Measurements from ENCODE around the gene PRPF8.

PRPF8 gene

DNA sequence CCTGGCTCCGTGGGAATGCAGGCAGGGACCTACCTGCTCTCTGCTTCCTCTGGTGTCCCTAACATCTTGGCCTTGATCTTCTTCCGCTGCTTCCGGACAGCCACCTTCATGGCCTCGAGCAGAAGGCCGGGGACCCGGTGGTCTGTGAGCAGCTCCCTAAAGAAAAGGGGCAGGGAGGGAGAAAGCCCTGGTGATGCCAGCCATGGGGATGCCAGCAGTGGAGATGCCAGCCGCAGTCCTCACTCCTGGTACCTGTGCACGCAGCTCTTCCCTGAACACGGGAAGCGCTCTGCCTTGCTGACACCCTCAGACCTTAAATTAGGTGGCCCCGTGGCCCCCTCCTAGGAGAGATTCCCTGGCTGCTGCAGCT lies 36.9 kb downstream of the PRPF8 start:
- H3K27me3 Mint-ChIP-seq = no peaks in the 10 kb centered on the region
- no peaks in the 10 kb centered on the region for H3K9me3 Mint-ChIP-seq
- peak overlapping the region; percentile 57 for H3K4me3 Mint-ChIP-seq
- peaks cover 14% of the 10 kb centered on the region for H3K36me3 Mint-ChIP-seq (ENCODE audit: low read depth)
- DNase-seq (no peak), ATAC-seq (no peak)
- H3K27ac Mint-ChIP-seq = no peak overlapping the region
- H3K4me1 Mint-ChIP-seq = peaks cover 40% of the 10 kb centered on the region

GRCh38 chr17:1646199-1646875 lies 38.3 kb downstream of the PRPF8 start:
- Mint-ChIP-seq H3K4me3 (peak overlapping the region; percentile 84), H3K4me1 (peaks cover 40% of the 10 kb centered on the region), H3K9me3 (no peaks in the 10 kb centered on the region), H3K27me3 (no peaks in the 10 kb centered on the region), H3K27ac (no peak overlapping the region), H3K36me3 (ENCODE audit: low read depth) (peaks cover 3% of the 10 kb centered on the region)
- no peak for ATAC-seq
- no peak for DNase-seq

- ATAC-seq = no peak
- no peaks in the 10 kb centered on the region for H3K27me3 Mint-ChIP-seq
- H3K36me3 Mint-ChIP-seq (ENCODE audit: low read depth) = no peaks in the 10 kb centered on the region
- H3K27ac Mint-ChIP-seq = peak within 1 kb of the TSS; percentile 92
- H3K9me3 Mint-ChIP-seq = no peaks in the 10 kb centered on the region
- H3K4me1 Mint-ChIP-seq = peaks cover 37% of the 10 kb centered on the region
- no peak for DNase-seq
- H3K4me3 Mint-ChIP-seq = peak within 1 kb of the TSS; percentile 84
Measured at GRCh38 chr17:1645207-1646171, 39.2 kb downstream of the PRPF8 start, which contains the start of gene SCARF1. SCARF1 (minus strand) TSS chr17:1645732; CDS start chr17:1645697, 35 bp downstream.

DNA sequence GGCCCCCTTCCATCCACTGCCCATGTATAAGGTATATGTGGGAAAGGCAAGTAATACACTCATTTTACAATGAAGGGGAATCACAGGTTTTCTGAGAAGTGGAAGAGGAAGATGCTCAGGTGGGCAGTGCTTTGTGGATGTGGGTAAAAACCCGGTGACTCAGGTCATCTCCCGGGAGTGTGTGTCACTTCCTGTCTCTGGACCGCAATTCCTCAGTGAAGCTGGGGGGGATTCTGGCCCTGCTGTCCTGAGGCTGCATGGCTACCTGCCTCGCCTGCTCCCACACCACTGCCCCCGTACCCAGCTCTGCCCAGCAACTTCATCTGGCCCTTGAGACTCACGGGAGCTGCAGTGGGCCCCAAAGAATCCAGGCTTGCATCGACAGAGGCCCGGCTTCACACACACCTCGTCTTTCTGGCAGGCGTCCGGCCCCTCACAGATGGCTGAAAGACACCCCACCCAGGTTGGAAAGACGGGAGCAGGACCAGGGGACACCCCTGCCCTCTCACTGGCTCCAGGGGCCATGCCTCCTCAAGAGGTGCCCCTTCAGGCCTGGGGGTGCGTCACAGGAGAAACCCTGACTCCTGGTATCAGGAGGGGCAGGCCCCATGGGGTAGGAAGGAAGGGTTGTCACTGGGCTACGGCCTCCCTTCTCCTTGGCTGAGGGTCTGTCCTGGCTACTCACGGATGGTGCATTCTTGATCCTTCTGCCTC lies 40.0 kb downstream of the PRPF8 start:
- Mint-ChIP-seq H3K4me1 (peaks cover 31% of the 10 kb centered on the region), H3K27me3 (no peaks in the 10 kb centered on the region), H3K36me3 (ENCODE audit: low read depth) (no peaks in the 10 kb centered on the region), H3K9me3 (no peaks in the 10 kb centered on the region), H3K27ac (peak overlapping the region; percentile 92), H3K4me3 (peak overlapping the region; percentile 84)
- DNase-seq (peak; percentile 66), ATAC-seq (peak; percentile 20)

DNA sequence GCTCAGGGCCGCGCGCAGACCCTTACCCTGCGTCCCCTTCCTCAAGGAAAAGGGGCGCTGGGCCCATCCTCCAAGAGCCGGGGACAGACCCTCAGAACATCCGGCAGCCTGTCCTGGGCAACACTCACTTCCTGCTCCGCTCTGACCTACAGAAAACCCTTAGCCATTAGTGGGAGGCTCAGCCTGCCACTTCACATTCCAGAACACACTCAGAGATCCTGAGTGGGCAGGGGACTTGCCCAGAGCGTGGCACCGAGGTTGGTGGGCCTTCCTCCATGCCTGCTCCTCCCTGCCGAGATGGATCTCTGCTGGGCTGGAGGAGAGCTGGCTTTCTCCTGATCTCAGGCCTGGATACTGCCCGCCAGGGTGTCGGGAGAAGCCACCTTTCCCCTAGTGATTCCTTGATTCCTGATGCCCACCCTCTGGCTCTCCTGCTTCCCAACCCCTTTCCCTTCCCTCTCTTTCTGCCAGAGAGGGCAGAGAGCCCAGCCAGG lies 40.6 kb downstream of the PRPF8 start:
- peak overlapping the region; percentile 84 for H3K4me3 Mint-ChIP-seq
- H3K36me3 Mint-ChIP-seq (ENCODE audit: low read depth) = no peaks in the 10 kb centered on the region
- DNase-seq (peak; percentile 21), ATAC-seq (no peak)
- H3K27me3 Mint-ChIP-seq = no peaks in the 10 kb centered on the region
- no peaks in the 10 kb centered on the region for H3K9me3 Mint-ChIP-seq
- peak overlapping the region; percentile 92 for H3K27ac Mint-ChIP-seq
- peaks cover 31% of the 10 kb centered on the region for H3K4me1 Mint-ChIP-seq

GRCh38 chr17:1643293-1643998 lies 41.2 kb downstream of the PRPF8 start:
- no peak overlapping the region for H3K27ac Mint-ChIP-seq

DNA sequence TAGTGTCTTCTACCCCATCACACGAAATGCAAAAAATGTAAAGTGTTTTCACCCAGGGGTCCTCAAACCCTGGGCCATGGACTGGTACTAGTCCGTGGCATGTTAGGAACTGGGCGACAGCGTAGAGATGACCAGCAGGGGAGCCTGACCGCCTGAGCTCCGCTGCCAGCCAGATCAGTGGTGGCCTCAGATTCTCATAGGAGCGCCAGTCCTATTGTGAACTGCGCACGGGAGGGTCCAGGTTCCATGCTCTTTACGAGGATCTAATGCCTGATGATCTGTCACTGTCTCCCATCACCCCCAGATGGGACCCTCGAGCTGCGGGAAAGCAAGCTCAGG lies 43.6 kb downstream of the PRPF8 start:
- DNase-seq (no peak), ATAC-seq (no peak)
- Mint-ChIP-seq H3K9me3 (no peaks in the 10 kb centered on the region), H3K4me3 (no peak overlapping the region), H3K27me3 (no peaks in the 10 kb centered on the region), H3K4me1 (peaks cover 21% of the 10 kb centered on the region), H3K27ac (no peak overlapping the region), H3K36me3 (ENCODE audit: low read depth) (no peaks in the 10 kb centered on the region)

More at GRCh38 chr17:1643293-1643998, 41.2 kb downstream of the PRPF8 start:
- Mint-ChIP-seq H3K36me3 (ENCODE audit: low read depth) (no peaks in the 10 kb centered on the region), H3K4me1 (peaks cover 31% of the 10 kb centered on the region), H3K27me3 (no peaks in the 10 kb centered on the region), H3K4me3 (no peak overlapping the region), H3K9me3 (no peaks in the 10 kb centered on the region)
- no peak for ATAC-seq
- peak; percentile 46 for DNase-seq

GRCh38 chr17:1640329-1641064 lies 44.2 kb downstream of the PRPF8 start:
- DNase-seq = no peak
- Mint-ChIP-seq H3K4me3 (no peak overlapping the region), H3K4me1 (peaks cover 16% of the 10 kb centered on the region), H3K27ac (no peak overlapping the region), H3K27me3 (no peaks in the 10 kb centered on the region), H3K36me3 (ENCODE audit: low read depth) (peaks cover 2% of the 10 kb centered on the region), H3K9me3 (no peaks in the 10 kb centered on the region)
- no peak for ATAC-seq

GRCh38 chr17:1639549-1640180 lies 45.0 kb downstream of the PRPF8 start:
- Mint-ChIP-seq H3K27ac (no peak overlapping the region), H3K9me3 (no peaks in the 10 kb centered on the region), H3K27me3 (no peaks in the 10 kb centered on the region), H3K4me1 (peaks cover 8% of the 10 kb centered on the region), H3K4me3 (no peak overlapping the region), H3K36me3 (ENCODE audit: low read depth) (peaks cover 2% of the 10 kb centered on the region)
- DNase-seq (no peak), ATAC-seq (no peak)

DNA sequence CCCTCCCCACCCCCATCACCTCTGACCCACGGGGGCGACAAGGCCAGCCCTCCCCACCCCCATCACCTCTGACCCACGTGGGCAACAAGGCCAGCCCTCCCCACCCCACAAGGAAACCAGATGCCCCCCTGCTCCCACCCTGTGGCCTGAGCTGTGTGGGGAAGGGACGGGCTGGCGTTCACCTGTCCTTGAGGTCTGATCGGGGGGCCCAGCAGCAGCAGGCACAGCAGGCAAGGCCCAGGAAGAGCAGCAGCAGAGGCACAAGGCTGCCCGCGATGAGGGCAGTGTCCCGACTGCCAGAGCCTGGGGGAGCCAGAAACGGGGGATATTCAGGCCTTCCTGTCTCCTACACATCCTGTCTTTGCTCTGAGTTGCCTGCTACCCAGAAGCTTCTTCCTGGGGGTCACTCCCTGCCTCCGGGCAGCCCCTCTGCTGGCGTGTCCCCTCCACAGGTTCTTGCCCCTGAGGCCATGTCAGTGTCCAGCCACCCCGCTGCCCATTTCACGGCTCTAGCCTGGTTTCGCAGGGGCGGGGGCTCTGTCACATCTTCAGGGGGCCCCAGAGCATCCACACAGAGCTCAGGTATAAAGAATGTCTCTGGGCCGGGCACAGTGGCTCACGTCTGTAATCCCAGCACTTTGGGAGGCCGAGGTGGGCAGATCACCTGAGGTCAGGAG lies 45.9 kb downstream of the PRPF8 start:
- Mint-ChIP-seq H3K36me3 (ENCODE audit: low read depth) (peaks cover 2% of the 10 kb centered on the region), H3K4me1 (no peaks in the 10 kb centered on the region), H3K27ac (no peak overlapping the region), H3K9me3 (no peaks in the 10 kb centered on the region), H3K4me3 (no peak overlapping the region), H3K27me3 (no peaks in the 10 kb centered on the region)
- ATAC-seq (no peak), DNase-seq (no peak)

GRCh38 chr17:1638171-1638590 lies 46.5 kb downstream of the PRPF8 start:
- H3K4me3 Mint-ChIP-seq = no peak overlapping the region
- H3K36me3 Mint-ChIP-seq (ENCODE audit: low read depth) = peaks cover 2% of the 10 kb centered on the region
- ATAC-seq (no peak), DNase-seq (no peak)
- H3K4me1 Mint-ChIP-seq = no peaks in the 10 kb centered on the region
- H3K27ac Mint-ChIP-seq = no peak overlapping the region
- H3K9me3 Mint-ChIP-seq = no peaks in the 10 kb centered on the region
- no peaks in the 10 kb centered on the region for H3K27me3 Mint-ChIP-seq

DNA sequence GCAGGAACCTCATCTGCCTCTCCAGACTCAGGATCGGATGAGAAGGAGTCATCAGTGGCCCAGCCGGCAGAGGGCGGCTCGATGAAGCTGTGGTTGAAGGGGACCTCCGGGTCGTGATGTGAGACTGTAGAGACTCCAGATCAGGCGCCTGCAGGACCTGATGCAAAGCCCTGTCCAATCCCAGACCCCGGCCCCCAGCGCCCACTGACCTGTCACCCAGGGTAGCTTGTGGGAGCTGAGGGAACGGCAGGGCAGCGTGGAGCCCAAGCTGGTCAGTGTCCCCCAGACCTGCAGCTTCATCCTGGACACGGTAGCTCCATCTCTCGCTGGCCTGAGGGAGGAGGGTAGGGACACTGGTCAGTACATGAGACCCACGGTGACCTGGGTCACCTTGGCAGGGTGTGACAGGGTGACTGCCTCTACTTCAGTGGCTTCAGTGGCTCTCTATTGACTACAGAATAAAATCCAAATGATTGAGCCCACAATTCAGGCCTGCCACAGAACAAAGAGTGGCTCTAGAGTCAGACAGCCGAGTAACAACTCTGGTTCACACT lies 47.9 kb downstream of the PRPF8 start:
- Mint-ChIP-seq H3K4me3 (no peak overlapping the region), H3K27me3 (no peaks in the 10 kb centered on the region), H3K4me1 (no peaks in the 10 kb centered on the region), H3K36me3 (ENCODE audit: low read depth) (peaks cover 2% of the 10 kb centered on the region), H3K27ac (no peak overlapping the region), H3K9me3 (no peaks in the 10 kb centered on the region)
- ATAC-seq (no peak), DNase-seq (no peak)

Data from activated naive CD8-positive, alpha-beta T cell treated with anti-CD3 and anti-CD28 coated beads, Interleukin-2, amount 50 U/mL, for 24 hours (primary cell).